HEK293T (cell line): ENCODE measurements around the gene NEK4.

ENCODE experiments used
- CTCF ChIA-PET: fragments of 350-600 bp; formaldehyde crosslinking; extraction: SDS; loops from one replicate; lab custom pipeline; 2021; ENCODE audit warnings: antibody characterized with exemption, inconsistent platforms; lab: Yijun Ruan, JAX
- POLR2A ChIA-PET: fragments of 350-600 bp; formaldehyde crosslinking; extraction: SDS; loops from one replicate; lab custom pipeline; 2020; ENCODE audit warnings: antibody characterized with exemption, inconsistent platforms; lab: Yijun Ruan, JAX
- DNase-seq: peaks from one replicate; pipeline ENCODE4 v3.0.0; 2012; ENCODE audit warnings: mixed read lengths; ENCODE audit errors: extremely low spot score
- ARNT ChIP-seq: fragments of 450-650 bp; IDR thresholded peaks from 2 replicates; pipeline ENCODE4 v1.6.1; 2017; ENCODE audit warnings: mild to moderate bottlenecking
- BHLHE40 ChIP-seq: fragments of 450-650 bp; IDR thresholded peaks from 2 replicates; pipeline ENCODE4 v1.6.1; 2016; ENCODE audit warnings: mild to moderate bottlenecking, moderate library complexity, borderline replicate concordance
- CTBP1 ChIP-seq: fragments of 450-650 bp; IDR thresholded peaks from 2 replicates; pipeline ENCODE4 v1.6.1; 2016; ENCODE audit warnings: borderline replicate concordance
- ELF4 ChIP-seq: fragments of 450-650 bp; IDR thresholded peaks from 2 replicates; pipeline ENCODE4 v1.6.1; 2017; ENCODE audit warnings: antibody characterized with exemption
- FOXA1 ChIP-seq: fragments of 450-650 bp; IDR thresholded peaks from 2 replicates; pipeline ENCODE4 v1.6.1; 2016; ENCODE audit warnings: mild to moderate bottlenecking
- FOXK2 ChIP-seq: fragments of 450-650 bp; IDR thresholded peaks from 2 replicates; pipeline ENCODE4 v1.6.1; 2016; ENCODE audit warnings: mild to moderate bottlenecking
- FOXM1 ChIP-seq: fragments of 450-650 bp; IDR thresholded peaks from 2 replicates; pipeline ENCODE4 v1.6.1; 2017; ENCODE audit warnings: mild to moderate bottlenecking, borderline replicate concordance
- HDGF ChIP-seq: fragments of 450-650 bp; IDR thresholded peaks from 2 replicates; pipeline ENCODE4 v1.6.1; 2017; ENCODE audit warnings: antibody characterized with exemption, borderline replicate concordance
- L3MBTL2 ChIP-seq: fragments of 450-650 bp; conservative IDR thresholded peaks from 2 replicates; pipeline ENCODE4 v1.6.1; 2016; ENCODE audit warnings: mild to moderate bottlenecking
- LEF1 ChIP-seq: fragments of 450-650 bp; IDR thresholded peaks from 2 replicates; pipeline ENCODE4 v1.6.1; 2017; ENCODE audit warnings: mild to moderate bottlenecking, borderline replicate concordance
- NFRKB ChIP-seq: fragments of 450-650 bp; IDR thresholded peaks from 2 replicates; pipeline ENCODE4 v1.6.1; 2016; ENCODE audit warnings: mild to moderate bottlenecking, moderate library complexity
- SP1 ChIP-seq: fragments of 450-650 bp; IDR thresholded peaks from 2 replicates; pipeline ENCODE4 v1.6.1; 2017
- SUZ12 ChIP-seq: fragments of 450-650 bp; IDR thresholded peaks from 2 replicates; pipeline ENCODE4 v1.6.1; 2016; ENCODE audit warnings: mild to moderate bottlenecking
- TARDBP ChIP-seq: fragments of 450-650 bp; IDR thresholded peaks from 2 replicates; pipeline ENCODE4 v1.6.1; 2016
- ZNF384 ChIP-seq: fragments of 450-650 bp; IDR thresholded peaks from 2 replicates; pipeline ENCODE4 v1.6.1; 2016
- TF ChIP-seq, protein P1 (sequence below): fragments of 450-650 bp; IDR thresholded peaks from 2 replicates; pipeline ENCODE4 v1.6.1; 2016

NEK4 gene

GRCh38 chr3:52784931-52785590 lies 14.3 kb upstream of the NEK4 start:
- ChIA-PET CTCF (interaction anchor here (2.1 kb wide), 1 partner anchor 13 kb away, joined by 5 read pairs; no protein-coding TSS in a partner anchor), POLR2A (interaction anchor here (4.8 kb wide), 1 partner anchor 14 kb away, joined by 17 read pairs; the partner anchor contains the start of gene NEK4)
- no peak for DNase-seq
- no peak for TF ChIP-seq L3MBTL2
- no peak for TF ChIP-seq TARDBP
- no peak for TF ChIP-seq ARNT
- no peak for TF ChIP-seq CTBP1

- no peak for TF ChIP-seq FOXA1
- DNase-seq, result no peak
- ChIA-PET POLR2A (interaction anchor here (5.6 kb wide), 1 partner anchor 13 kb away, joined by 35 read pairs; the partner anchor contains the start of gene NEK4), CTCF (interaction anchor here (2.1 kb wide), 1 partner anchor 14 kb away, joined by 5 read pairs; no protein-coding TSS in a partner anchor)
Observed at GRCh38 chr3:52784021-52784621, 13.4 kb upstream of the NEK4 start.

- ChIA-PET CTCF (no interaction called here), POLR2A (interaction anchor here (5.6 kb wide), 1 partner anchor 12 kb away, joined by 35 read pairs; the partner anchor contains the start of gene NEK4)
- no peak for TF ChIP-seq SP1
- TF ChIP-seq SUZ12, result no peak
- no peak for TF ChIP-seq L3MBTL2
- no peak for TF ChIP-seq LEF1
- TF ChIP-seq FOXK2, result no peak
- TF ChIP-seq FOXM1, result no peak
- TF ChIP-seq HDGF, result no peak
- TF ChIP-seq BHLHE40, result no peak
- no peak for DNase-seq
Observed at GRCh38 chr3:52783211-52783555, 12.4 kb upstream of the NEK4 start.

GRCh38 chr3:52782412-52783210 lies 11.9 kb upstream of the NEK4 start:
- TF ChIP-seq FOXA1 (no peak), ARNT (no peak)
- POLR2A ChIA-PET, result interaction anchor here (5.6 kb wide), 1 partner anchor 11 kb away, joined by 35 read pairs; the partner anchor contains the start of gene NEK4
- DNase-seq, result no peak
- CTCF ChIA-PET, result no interaction called here

DNA sequence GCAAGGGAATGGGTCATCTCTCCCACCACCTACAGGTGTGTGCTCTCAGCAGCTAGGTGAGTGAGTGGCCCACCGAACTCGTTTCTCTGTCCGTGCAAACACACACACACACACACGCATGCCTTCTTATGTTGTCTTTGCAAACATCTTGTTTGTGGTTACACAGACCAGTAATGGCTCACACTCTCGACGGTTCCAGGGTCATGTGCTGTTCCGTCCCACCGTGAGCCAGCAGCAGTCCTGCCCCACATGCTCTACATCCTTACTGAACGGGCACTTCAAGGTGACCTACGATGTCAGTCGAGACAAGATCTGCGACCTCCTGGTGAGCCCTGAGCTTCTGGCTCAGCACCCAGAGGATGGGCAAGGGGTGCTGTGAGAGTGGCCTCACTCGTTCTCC lies 11.0 kb upstream of the NEK4 start:
- CTCF ChIA-PET, result no interaction called here

GRCh38 chr3:52779837-52780585 lies 9.3 kb upstream of the NEK4 start:
- CTCF ChIA-PET, result interaction anchor here (0.7 kb wide), 2 partner anchors 19 to 464 kb away, joined by 3 read pairs; partner anchors contain the start of gene DNAH1
- DNase-seq, result no peak
- POLR2A ChIA-PET, result interaction anchor here (5.6 kb wide), 1 partner anchor 8 kb away, joined by 35 read pairs; the partner anchor contains the start of gene NEK4
- TF ChIP-seq NFRKB, result no peak
- no peak for TF ChIP-seq CTBP1
- TF ChIP-seq, protein P1, sequence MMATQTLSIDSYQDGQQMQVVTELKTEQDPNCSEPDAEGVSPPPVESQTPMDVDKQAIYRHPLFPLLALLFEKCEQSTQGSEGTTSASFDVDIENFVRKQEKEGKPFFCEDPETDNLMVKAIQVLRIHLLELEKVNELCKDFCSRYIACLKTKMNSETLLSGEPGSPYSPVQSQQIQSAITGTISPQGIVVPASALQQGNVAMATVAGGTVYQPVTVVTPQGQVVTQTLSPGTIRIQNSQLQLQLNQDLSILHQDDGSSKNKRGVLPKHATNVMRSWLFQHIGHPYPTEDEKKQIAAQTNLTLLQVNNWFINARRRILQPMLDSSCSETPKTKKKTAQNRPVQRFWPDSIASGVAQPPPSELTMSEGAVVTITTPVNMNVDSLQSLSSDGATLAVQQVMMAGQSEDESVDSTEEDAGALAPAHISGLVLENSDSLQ, result no peak
- TF ChIP-seq FOXK2, result no peak
- TF ChIP-seq HDGF, result no peak
- TF ChIP-seq ARNT, result no peak
- TF ChIP-seq ZNF384, result no peak
- TF ChIP-seq FOXM1, result no peak
- TF ChIP-seq SP1, result no peak
- no peak for TF ChIP-seq TARDBP
- TF ChIP-seq BHLHE40, result no peak
- no peak for TF ChIP-seq SUZ12
- no peak for TF ChIP-seq FOXA1
- TF ChIP-seq L3MBTL2, result no peak
- TF ChIP-seq LEF1, result no peak
- TF ChIP-seq ELF4, result no peak

More for the DNA sequence above, 11.0 kb upstream of the NEK4 start:
- no peak for DNase-seq
- POLR2A ChIA-PET, result interaction anchor here (5.6 kb wide), 1 partner anchor 10 kb away, joined by 35 read pairs; the partner anchor contains the start of gene NEK4
- TF ChIP-seq CTBP1 (no peak), ZNF384 (no peak), FOXK2 (no peak), NFRKB (no peak), ELF4 (no peak), L3MBTL2 (no peak), SP1 (no peak), BHLHE40 (no peak), FOXA1 (no peak), TARDBP (no peak), HDGF (no peak), FOXM1 (no peak), LEF1 (no peak), ARNT (no peak)
- TF ChIP-seq, protein P1, result no peak
